A549 (cell line): Measurements from ENCODE around the gene HADHB. TPM values are rescaled to one million over a fixed set of nuclear protein-coding genes. Genes with fewer than 3 reads are reported as not detected.

ENCODE experiments used
- ATAC-seq, 2 experiments: fragments of 200-7000 bp in 1 of 2; fragments of >200 bp in 1 of 2; cut with Nextera tagmentation in 1 of 2; cut with Tn5 transposase in 1 of 2; 3 replicates each; pipeline versions ENCODE4 v1.8.0 to v1.9.1; 2018 to 2020; ENCODE audit warnings: mild to moderate bottlenecking in 1 of 2, moderate library complexity in 1 of 2
- CTCF ChIA-PET: fragments of 300-600 bp; sonication (Branson Sonifier 250); formaldehyde crosslinking; extraction: SDS; loops from one replicate; lab custom pipeline; 2021; ENCODE audit warnings: antibody characterized with exemption, inconsistent platforms; lab: Yijun Ruan, JAX
- POLR2A ChIA-PET: fragments of 350-600 bp; formaldehyde crosslinking; extraction: SDS; loops from one replicate; lab custom pipeline; 2021; ENCODE audit warnings: antibody characterized with exemption, inconsistent platforms; lab: Yijun Ruan, JAX
- DNase-seq, 2 experiments: peaks; one replicate each; pipeline versions ENCODE4 v3.0.0 to v3.0.0-alpha.2; 2011 to 2016; ENCODE audit warnings: low read depth in 1 of 2, low spot score in 1 of 2
- FAIRE-seq: peaks from 2 replicates; lab custom pipeline; 2011; peaks lifted over from hg19 to GRCh38; lab: Jason Lieb, UNC
- H3K27ac ChIP-seq, 2 experiments: fragments of >200 bp; sonication (Bioruptor Twin); formaldehyde crosslinking; 3 replicates each; pipeline ENCODE4 v1.5.1; 2016 to 2017
- H3K4me1 ChIP-seq: fragments of >200 bp; sonication (Bioruptor Twin); formaldehyde crosslinking; 3 replicates; pipeline ENCODE4 v1.6.1; 2016
- H3K4me2 ChIP-seq: fragments of >200 bp; sonication (Bioruptor Twin); formaldehyde crosslinking; 3 replicates; pipeline ENCODE4 v1.6.1; 2016
- H3K4me3 ChIP-seq: fragments of >200 bp; sonication (Bioruptor Twin); formaldehyde crosslinking; 3 replicates; pipeline ENCODE4 v1.5.1; 2016
- H3K9me3 ChIP-seq: fragments of >200 bp; sonication (Bioruptor Twin); formaldehyde crosslinking; 3 replicates; pipeline ENCODE4 v1.6.1; 2016
- BHLHE40 ChIP-seq: IDR thresholded peaks from 2 replicates; pipeline ENCODE4 v1.6.1; 2012; ENCODE audit warnings: low read depth, low read length, inconsistent platforms
- CEBPB ChIP-seq, 2 experiments: fragments of >200 bp in 1 of 2; sonication (Bioruptor Twin) in 1 of 2; formaldehyde crosslinking in 1 of 2; IDR thresholded peaks; 2 replicates each; pipeline ENCODE4 v1.6.1; 2012 to 2016
- CHD4 ChIP-seq: fragments of 200-600 bp; sonication (generic); IDR thresholded peaks from 2 replicates; pipeline ENCODE4 v1.6.1; 2016; ENCODE audit warnings: antibody characterized with exemption, mild to moderate bottlenecking, borderline replicate concordance
- EHF ChIP-seq: fragments of 250-450 bp; sonication (Bioruptor Pico); IDR thresholded peaks from 2 replicates; pipeline ENCODE4 v1.5.0; 2020; ENCODE audit warnings: mild to moderate bottlenecking
- FOXS1 ChIP-seq: fragments of 250-450 bp; sonication (Bioruptor Pico); IDR thresholded peaks from 2 replicates; pipeline ENCODE4 v1.5.0; 2020; ENCODE audit warnings: mild to moderate bottlenecking, moderate library complexity
- HEYL ChIP-seq: fragments of 250-450 bp; sonication (Bioruptor Pico); IDR thresholded peaks from 2 replicates; pipeline ENCODE4 v1.8.0; 2021; ENCODE audit warnings: mild to moderate bottlenecking, moderate library complexity
- KDM1A ChIP-seq: fragments of 200-600 bp; sonication (generic); IDR thresholded peaks from 2 replicates; pipeline ENCODE4 v1.6.1; 2016; ENCODE audit warnings: low read depth, mild to moderate bottlenecking
- RAD21 ChIP-seq, 2 experiments: fragments of >200 bp in 1 of 2; sonication (Bioruptor Twin) in 1 of 2; formaldehyde crosslinking in 1 of 2; IDR thresholded peaks in 1 of 2; conservative IDR thresholded peaks in 1 of 2; 2 replicates in 1 of 2; 3 replicates in 1 of 2; pipeline ENCODE4 v1.6.1; 2012 to 2018; ENCODE audit warnings: inconsistent platforms in 1 of 2
- RARB ChIP-seq: fragments of 250-450 bp; sonication (Bioruptor Pico); IDR thresholded peaks from 2 replicates; pipeline ENCODE4 v1.8.0; 2021; ENCODE audit warnings: mild to moderate bottlenecking, moderate library complexity
- RFX5 ChIP-seq: fragments of 450-650 bp; IDR thresholded peaks from 2 replicates; pipeline ENCODE4 v1.7.1; 2014; ENCODE audit warnings: antibody characterized with exemption, mild to moderate bottlenecking, moderate library complexity
- RNF2 ChIP-seq: fragments of 200-600 bp; sonication (generic); IDR thresholded peaks from 2 replicates; pipeline ENCODE4 v1.6.1; 2016; ENCODE audit warnings: low read depth, mild to moderate bottlenecking, antibody characterized with exemption, moderate library complexity, borderline replicate concordance
- SMC3 ChIP-seq: fragments of >200 bp; sonication (Bioruptor Twin); formaldehyde crosslinking; IDR thresholded peaks from 3 replicates; pipeline ENCODE4 v1.6.1; 2018; ENCODE audit warnings: inconsistent platforms
- TFCP2L1 ChIP-seq: fragments of 250-450 bp; sonication (Bioruptor Pico); IDR thresholded peaks from 2 replicates; pipeline ENCODE4 v1.5.0; 2021; ENCODE audit warnings: mild to moderate bottlenecking
- ZNF302 ChIP-seq: fragments of 250-450 bp; sonication (Bioruptor Pico); IDR thresholded peaks from 2 replicates; pipeline ENCODE4 v1.9.0; 2021; ENCODE audit warnings: inconsistent platforms, mild to moderate bottlenecking, moderate library complexity
- WGBS: methylation state at CpG from one replicate; pipeline ENCODE4 v1.1.6; 2017; ENCODE audit errors: missing lambda C conversion rate; 5-methylcytosine and 5-hydroxymethylcytosine counted together
- polyA plus RNA-seq, 4 experiments: library from polyadenylated mRNA; depleted of rRNA in 3 of 4; stranded (reverse); fragments of >200 nt; fragmentation: RNase III in 1 of 4; extraction: RNeasy Plus Mini Kit Qiagen cat#74134 plus additional on column Dnase treatment in 1 of 4; gene quantifications; 2 replicates in 3 of 4; 3 replicates in 1 of 4; pipeline ENCODE4 v1.2.3, GENCODE V29; 2011 to 2017
- TF ChIP-seq, protein P1 (sequence below): fragments of >200 bp; sonication (Bioruptor Twin); formaldehyde crosslinking; IDR thresholded peaks from 2 replicates; pipeline ENCODE4 v1.6.1; 2016
- TF ChIP-seq, protein P2 (sequence below): IDR thresholded peaks from 2 replicates; pipeline ENCODE4 v1.6.1; 2012
- TF ChIP-seq, protein P3 (sequence below): fragments of 250-450 bp; sonication (Bioruptor Pico); IDR thresholded peaks from 2 replicates; pipeline ENCODE4 v1.5.0; 2020; ENCODE audit warnings: low read depth, mild to moderate bottlenecking, moderate library complexity
- TF ChIP-seq, protein P4 (sequence below): fragments of 200-600 bp; sonication (generic); IDR thresholded peaks from 2 replicates; pipeline ENCODE4 v1.6.1; 2016; ENCODE audit warnings: antibody characterized with exemption, mild to moderate bottlenecking, moderate library complexity
- TF ChIP-seq, protein P5 (sequence below): fragments of >200 bp; sonication (Bioruptor Twin); formaldehyde crosslinking; IDR thresholded peaks from 3 replicates; pipeline ENCODE4 v1.5.1; 2016

The HADHB gene
- polyA plus RNA-seq, 2 of the 4 experiments (the other 2 are of a cell fraction): 95.4 to 161 TPM

DNA sequence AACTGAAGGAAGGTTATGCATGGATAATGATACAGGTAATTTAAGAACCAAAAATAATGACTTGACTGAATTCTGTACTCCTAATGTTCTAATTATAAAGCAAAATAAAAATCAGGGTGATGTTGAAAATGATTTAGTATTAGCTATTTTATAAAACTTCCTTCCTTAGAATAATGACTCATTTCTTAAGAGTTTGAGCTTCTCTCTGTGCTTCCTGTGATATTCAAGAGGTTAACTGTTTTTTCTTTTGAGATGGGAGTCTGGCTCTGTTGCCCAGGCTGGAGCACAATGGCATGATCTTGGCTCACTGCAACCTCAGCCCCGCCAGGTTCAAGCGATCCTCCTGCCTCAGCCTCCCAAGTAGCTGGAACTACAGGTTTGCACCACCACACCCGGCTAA lies 15.1 kb upstream of the HADHB start:
- Histone ChIP-seq H3K4me3 (no peak overlapping the region), H3K9me3 (peaks cover 17% of the 10 kb centered on the region), H3K27ac (no peak overlapping the region), H3K4me2 (no peak overlapping the region), H3K4me1 (no peaks in the 10 kb centered on the region)
- no peak for FAIRE-seq
- ChIA-PET POLR2A (no interaction called here), CTCF (interaction anchor here (1.1 to 9.0 kb wide), 2 partner anchors 15 to 102 kb away, joined by 3 to 44 read pairs; partner anchors contain the start of genes HADHA and HADHB)
- ATAC-seq: no peak
- TF ChIP-seq RNF2 (no peak), ZNF302 (CRISPR knock-in tag) (no peak), HEYL (no peak), FOXS1 (CRISPR knock-in tag) (no peak)
- TF ChIP-seq, protein P1, sequence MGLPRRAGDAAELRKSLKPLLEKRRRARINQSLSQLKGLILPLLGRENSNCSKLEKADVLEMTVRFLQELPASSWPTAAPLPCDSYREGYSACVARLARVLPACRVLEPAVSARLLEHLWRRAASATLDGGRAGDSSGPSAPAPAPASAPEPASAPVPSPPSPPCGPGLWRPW: no peak
- 99% methylated on average over 3 of the region's 3 CpGs for WGBS
- DNase-seq: no peak

DNA sequence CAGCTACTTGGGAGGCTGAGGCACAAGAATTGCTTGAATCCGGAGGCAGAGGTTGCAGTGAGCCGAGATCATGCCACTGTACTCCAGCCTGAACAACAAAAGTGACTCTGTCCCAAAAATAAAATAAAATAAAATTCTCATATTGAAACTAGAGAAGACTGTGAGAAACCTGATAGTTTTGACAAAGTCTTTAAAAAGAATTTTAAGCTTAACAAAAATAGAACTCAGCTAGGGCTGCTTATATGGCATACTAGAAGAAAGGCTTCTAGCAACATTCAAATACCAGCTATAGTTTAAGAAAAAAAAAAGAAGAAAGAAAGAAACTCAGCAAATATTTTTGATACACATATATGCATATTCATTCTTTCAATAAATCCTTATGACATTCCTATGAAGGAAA lies 13.9 kb upstream of the HADHB start:
- DNase-seq: no peak
- Histone ChIP-seq H3K4me1 (no peaks in the 10 kb centered on the region), H3K27ac (no peak overlapping the region)
- CTCF ChIA-PET: interaction anchor here (0.7 to 9.0 kb wide), 7 partner anchors 14 to 347 kb away, joined by 3 to 44 read pairs (median 3); partner anchors contain the start of genes HADHA and HADHB
- TF ChIP-seq, protein P2, sequence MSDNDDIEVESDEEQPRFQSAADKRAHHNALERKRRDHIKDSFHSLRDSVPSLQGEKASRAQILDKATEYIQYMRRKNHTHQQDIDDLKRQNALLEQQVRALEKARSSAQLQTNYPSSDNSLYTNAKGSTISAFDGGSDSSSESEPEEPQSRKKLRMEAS: no peak
- no peak for TF ChIP-seq RFX5
- TF ChIP-seq, protein P3, sequence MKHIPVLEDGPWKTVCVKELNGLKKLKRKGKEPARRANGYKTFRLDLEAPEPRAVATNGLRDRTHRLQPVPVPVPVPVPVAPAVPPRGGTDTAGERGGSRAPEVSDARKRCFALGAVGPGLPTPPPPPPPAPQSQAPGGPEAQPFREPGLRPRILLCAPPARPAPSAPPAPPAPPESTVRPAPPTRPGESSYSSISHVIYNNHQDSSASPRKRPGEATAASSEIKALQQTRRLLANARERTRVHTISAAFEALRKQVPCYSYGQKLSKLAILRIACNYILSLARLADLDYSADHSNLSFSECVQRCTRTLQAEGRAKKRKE (CRISPR knock-in tag): no peak
- TF ChIP-seq TFCP2L1 (CRISPR knock-in tag): no peak
- no peak for TF ChIP-seq BHLHE40
- TF ChIP-seq HEYL: no peak
- no peak for TF ChIP-seq CHD4
- no peak for TF ChIP-seq KDM1A
- TF ChIP-seq RARB (CRISPR knock-in tag): no peak
- TF ChIP-seq CEBPB (IDR thresholded peaks at IDR 0.05): no peak
- TF ChIP-seq, all 56 proteins: peak for 0
- 96% methylated on average over 2 of the region's 2 CpGs for WGBS
- FAIRE-seq: no peak
- Histone ChIP-seq H3K9me3 (peaks cover 17% of the 10 kb centered on the region), H3K4me2 (no peak overlapping the region), H3K4me3 (no peak overlapping the region)
- POLR2A ChIA-PET: no interaction called here
- ATAC-seq: no peak

DNA sequence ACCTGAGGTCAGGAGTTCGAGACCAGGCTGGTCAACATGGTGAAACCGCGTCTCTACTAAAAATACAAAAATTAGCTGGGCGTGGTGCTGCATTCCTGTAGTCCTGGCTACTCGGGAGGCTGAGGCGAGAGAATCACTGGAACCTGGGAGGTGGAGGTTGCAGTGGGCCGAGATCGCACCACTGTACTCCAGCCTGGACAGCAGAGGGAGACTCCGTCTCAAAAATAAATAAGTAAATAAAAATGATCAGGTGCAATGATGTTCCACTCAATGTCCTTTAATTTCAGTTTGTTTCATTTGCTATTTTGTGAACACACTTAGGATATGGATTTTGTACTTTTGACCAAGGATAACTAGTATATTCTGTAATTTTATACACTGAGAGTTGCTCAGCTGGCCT lies 9.7 kb upstream of the HADHB start:
- TF ChIP-seq SMC3: peak; percentile 33; the same call in 1 of the 3 replicates
- TF ChIP-seq RAD21 (conservative IDR thresholded peaks at IDR 0.05 in 1 of 2, IDR thresholded peaks at IDR 0.05 in 1 of 2): peak; percentile 33 to 47; a peak in 4 of 5 replicates
- TF ChIP-seq, protein P4, sequence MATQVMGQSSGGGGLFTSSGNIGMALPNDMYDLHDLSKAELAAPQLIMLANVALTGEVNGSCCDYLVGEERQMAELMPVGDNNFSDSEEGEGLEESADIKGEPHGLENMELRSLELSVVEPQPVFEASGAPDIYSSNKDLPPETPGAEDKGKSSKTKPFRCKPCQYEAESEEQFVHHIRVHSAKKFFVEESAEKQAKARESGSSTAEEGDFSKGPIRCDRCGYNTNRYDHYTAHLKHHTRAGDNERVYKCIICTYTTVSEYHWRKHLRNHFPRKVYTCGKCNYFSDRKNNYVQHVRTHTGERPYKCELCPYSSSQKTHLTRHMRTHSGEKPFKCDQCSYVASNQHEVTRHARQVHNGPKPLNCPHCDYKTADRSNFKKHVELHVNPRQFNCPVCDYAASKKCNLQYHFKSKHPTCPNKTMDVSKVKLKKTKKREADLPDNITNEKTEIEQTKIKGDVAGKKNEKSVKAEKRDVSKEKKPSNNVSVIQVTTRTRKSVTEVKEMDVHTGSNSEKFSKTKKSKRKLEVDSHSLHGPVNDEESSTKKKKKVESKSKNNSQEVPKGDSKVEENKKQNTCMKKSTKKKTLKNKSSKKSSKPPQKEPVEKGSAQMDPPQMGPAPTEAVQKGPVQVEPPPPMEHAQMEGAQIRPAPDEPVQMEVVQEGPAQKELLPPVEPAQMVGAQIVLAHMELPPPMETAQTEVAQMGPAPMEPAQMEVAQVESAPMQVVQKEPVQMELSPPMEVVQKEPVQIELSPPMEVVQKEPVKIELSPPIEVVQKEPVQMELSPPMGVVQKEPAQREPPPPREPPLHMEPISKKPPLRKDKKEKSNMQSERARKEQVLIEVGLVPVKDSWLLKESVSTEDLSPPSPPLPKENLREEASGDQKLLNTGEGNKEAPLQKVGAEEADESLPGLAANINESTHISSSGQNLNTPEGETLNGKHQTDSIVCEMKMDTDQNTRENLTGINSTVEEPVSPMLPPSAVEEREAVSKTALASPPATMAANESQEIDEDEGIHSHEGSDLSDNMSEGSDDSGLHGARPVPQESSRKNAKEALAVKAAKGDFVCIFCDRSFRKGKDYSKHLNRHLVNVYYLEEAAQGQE: no peak
- TF ChIP-seq, protein P5, sequence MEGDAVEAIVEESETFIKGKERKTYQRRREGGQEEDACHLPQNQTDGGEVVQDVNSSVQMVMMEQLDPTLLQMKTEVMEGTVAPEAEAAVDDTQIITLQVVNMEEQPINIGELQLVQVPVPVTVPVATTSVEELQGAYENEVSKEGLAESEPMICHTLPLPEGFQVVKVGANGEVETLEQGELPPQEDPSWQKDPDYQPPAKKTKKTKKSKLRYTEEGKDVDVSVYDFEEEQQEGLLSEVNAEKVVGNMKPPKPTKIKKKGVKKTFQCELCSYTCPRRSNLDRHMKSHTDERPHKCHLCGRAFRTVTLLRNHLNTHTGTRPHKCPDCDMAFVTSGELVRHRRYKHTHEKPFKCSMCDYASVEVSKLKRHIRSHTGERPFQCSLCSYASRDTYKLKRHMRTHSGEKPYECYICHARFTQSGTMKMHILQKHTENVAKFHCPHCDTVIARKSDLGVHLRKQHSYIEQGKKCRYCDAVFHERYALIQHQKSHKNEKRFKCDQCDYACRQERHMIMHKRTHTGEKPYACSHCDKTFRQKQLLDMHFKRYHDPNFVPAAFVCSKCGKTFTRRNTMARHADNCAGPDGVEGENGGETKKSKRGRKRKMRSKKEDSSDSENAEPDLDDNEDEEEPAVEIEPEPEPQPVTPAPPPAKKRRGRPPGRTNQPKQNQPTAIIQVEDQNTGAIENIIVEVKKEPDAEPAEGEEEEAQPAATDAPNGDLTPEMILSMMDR: peak; percentile 32; the same call in 2 of the 3 replicates
- TF ChIP-seq EHF: no peak
- Histone ChIP-seq H3K9me3 (no peaks in the 10 kb centered on the region), H3K4me3 (no peak overlapping the region), H3K4me2 (no peak overlapping the region), H3K4me1 (peaks cover 10% of the 10 kb centered on the region), H3K27ac (no peak overlapping the region)
- FAIRE-seq (no peak), ATAC-seq (peak in 1 of 2 experiments; percentile 60; a peak in 3 of 6 replicates), DNase-seq (peak in 1 of 2 experiments; percentile 25)
- ChIA-PET CTCF (interaction anchor here (0.6 to 9.0 kb wide), 12 partner anchors 10 to 346 kb away, joined by 3 to 44 read pairs (median 4); partner anchors contain the start of genes HADHA and HADHB), POLR2A (no interaction called here)
- 85% methylated on average over 9 of the region's 9 CpGs for WGBS
